B cell (primary cell): Measurements from ENCODE around the gene SNX22. TPM values are rescaled to one million over a fixed set of nuclear protein-coding genes. Genes with fewer than 3 reads are reported as not detected.
"Not testable (repeated sequence)": the region's sequence is repeated elsewhere in the genome, so short reads cannot be mapped to it uniquely, and the experiment has no call there.

Experiments
- ATAC-seq: fragments of 200-7000 bp; cut with Tn5 transposase; one replicate; pipeline ENCODE4 v1.10.0; 2021; ENCODE audit warnings: low read depth, mild to moderate bottlenecking, moderate number of reproducible peaks, moderate library complexity
- CTCF ChIA-PET: fragments of 350-600 bp; sonication (Branson Sonifier 250); formaldehyde crosslinking; loops from one replicate; lab custom pipeline; 2021; ENCODE audit warnings: antibody characterized with exemption, inconsistent platforms; lab: Charles Lee
- POLR2A ChIA-PET: fragments of 350-600 bp; sonication (Branson Sonifier 250); formaldehyde crosslinking; loops from one replicate; lab custom pipeline; 2021; ENCODE audit warnings: antibody characterized with exemption; lab: Charles Lee
- DNase-seq: peaks from one replicate; pipeline ENCODE4 v3.0.0; 2013
- H2AFZ ChIP-seq: 2 replicates; pipeline ENCODE4 v1.6.1; 2012; ENCODE audit warnings: mild to moderate bottlenecking, low read depth, low read length; ENCODE audit not compliant: insufficient read depth, poor library complexity, severe bottlenecking
- H3K27ac ChIP-seq, 2 donors: 1 replicate in 1 of 2; 2 replicates in 1 of 2; pipeline ENCODE4 v1.5.1; 2012 to 2013; ENCODE audit warnings: low read length in 2 of 2, mild to moderate bottlenecking in 2 of 2, moderate library complexity in 1 of 2
- H3K27me3 ChIP-seq, 4 experiments: fragments of 200-600 bp in 1 of 4; sonication (generic) in 1 of 4; replicated peaks in 1 of 4; 1 replicate in 2 of 4; 2 replicates in 2 of 4; pipeline versions ENCODE4 v1.6.1 to v1.7.0; 2013 to 2016; ENCODE audit warnings: low read length in 3 of 4, mild to moderate bottlenecking in 2 of 4, mixed read lengths in 1 of 4, moderate library complexity in 1 of 4; ENCODE audit not compliant: insufficient read depth in 4 of 4, control insufficient read depth in 3 of 4; ENCODE audit errors: control extremely low read depth in 1 of 4
- H3K36me3 ChIP-seq, 2 experiments: replicated peaks in 1 of 2; 1 replicate in 1 of 2; 2 replicates in 1 of 2; pipeline versions ENCODE4 v1.6.1 to v1.7.1; 2013; ENCODE audit warnings: low read length in 1 of 2; ENCODE audit not compliant: insufficient read depth in 2 of 2, control insufficient read depth in 1 of 2; ENCODE audit errors: control extremely low read depth in 1 of 2, extremely low read depth in 1 of 2
- H3K4me1 ChIP-seq, 2 donors: fragments of 200-600 bp in 1 of 2; sonication (generic) in 1 of 2; 1 replicate in 1 of 2; 2 replicates in 1 of 2; pipeline versions ENCODE4 v1.5.1 to v1.6.1; 2013 to 2017; ENCODE audit warnings: low read length in 2 of 2; ENCODE audit not compliant: control insufficient read depth in 2 of 2, insufficient read depth in 2 of 2
- H3K4me2 ChIP-seq: replicated peaks from 2 replicates; pipeline ENCODE3; 2012; ENCODE audit warnings: mild to moderate bottlenecking, low read depth, low read length; ENCODE audit not compliant: poor library complexity, severe bottlenecking
- H3K4me3 ChIP-seq, 5 experiments: fragments of 200-600 bp in 1 of 5; sonication (generic) in 1 of 5; 1 replicate in 3 of 5; 2 replicates in 2 of 5; pipeline versions ENCODE4 v1.5.1 to v1.7.0; 2011 to 2016; ENCODE audit warnings: low read length in 4 of 5, mild to moderate bottlenecking in 4 of 5, low read depth in 2 of 5, control low read depth in 1 of 5, moderate library complexity in 1 of 5; ENCODE audit not compliant: insufficient read depth in 1 of 5; ENCODE audit errors: control extremely low read depth in 1 of 5, extremely low read depth in 1 of 5
- H3K79me2 ChIP-seq: fragments of 200-600 bp; sonication (generic); one replicate; pipeline ENCODE4 v1.6.0; 2016; ENCODE audit warnings: low read length; ENCODE audit not compliant: control insufficient read depth, insufficient read depth
- H3K9ac ChIP-seq: fragments of 200-600 bp; sonication (generic); 2 replicates; pipeline ENCODE4 v1.6.1; 2017; ENCODE audit warnings: mild to moderate bottlenecking, low read length, moderate library complexity
- H3K9me3 ChIP-seq, 3 donors: one replicate each; pipeline versions ENCODE4 v1.6.1 to v1.7.1; 2013; ENCODE audit warnings: low read length in 2 of 3; ENCODE audit not compliant: control insufficient read depth in 2 of 3, insufficient read depth in 1 of 3; ENCODE audit errors: control extremely low read depth in 1 of 3
- H4K20me1 ChIP-seq: 2 replicates; pipeline ENCODE4 v1.6.0; 2012; ENCODE audit warnings: mild to moderate bottlenecking, low read length; ENCODE audit not compliant: insufficient read depth, control insufficient read depth, poor library complexity, severe bottlenecking
- H3K27ac Mint-ChIP-seq: one replicate; pipeline ENCODE4 v1.8.0; 2021; ENCODE audit warnings: mixed read lengths
- H3K27me3 Mint-ChIP-seq: one replicate; pipeline ENCODE4 v1.8.0; 2021; ENCODE audit warnings: mixed read lengths
- H3K4me1 Mint-ChIP-seq: one replicate; pipeline ENCODE4 v1.8.0; 2021; ENCODE audit warnings: mixed read lengths
- H3K4me3 Mint-ChIP-seq: one replicate; pipeline ENCODE4 v1.8.0; 2021; ENCODE audit warnings: mixed read lengths
- H3K9me3 Mint-ChIP-seq: one replicate; pipeline ENCODE4 v1.8.0; 2022; ENCODE audit warnings: mixed read lengths; ENCODE audit not compliant: insufficient read depth
- EZH2 ChIP-seq: IDR thresholded peaks from 2 replicates; pipeline ENCODE4 v1.6.1; 2012; ENCODE audit warnings: borderline replicate concordance, low read depth, mild to moderate bottlenecking, moderate library complexity, low read length; ENCODE audit not compliant: insufficient read depth, poor library complexity, severe bottlenecking
- WGBS: methylation state at CpG from one replicate; pipeline ENCODE4 v1.1.5; 2013; ENCODE audit warnings: missing lambda C conversion rate; ENCODE audit not compliant: insufficient coverage; 5-methylcytosine and 5-hydroxymethylcytosine counted together
- intact Hi-C: fragments of 100-400 bp; cut with micrococcal nuclease; formaldehyde crosslinking; loops from one replicate; pipeline ENCODE4 v1.10.0; 2022
- polyA plus RNA-seq: library from polyadenylated mRNA; depleted of rRNA; stranded (reverse); fragments of >200 nt; gene quantifications from 2 replicates; pipeline ENCODE4 v1.2.3, GENCODE V29; 2012
- total RNA-seq, 2 donors: library from RNA; stranded (reverse); fragments of 120-200 nt in 1 of 2; gene quantifications; 1 replicate in 1 of 2; 2 replicates in 1 of 2; pipeline versions ENCODE4 v1.2.3 to v1.2.4, GENCODE V29; 2013 to 2022
- TF ChIP-seq, protein P1 (sequence below): fragments of 200-600 bp; IDR thresholded peaks from one replicate; pipeline ENCODE4 v1.8.0; 2022; ENCODE audit warnings: antibody characterized with exemption, mild to moderate bottlenecking

The SNX22 gene
- total and polyA plus RNA-seq, 2 donors (not counting 1 experiment from before 2014, with no cell fraction given), result 44.9 to 305 TPM

DNA sequence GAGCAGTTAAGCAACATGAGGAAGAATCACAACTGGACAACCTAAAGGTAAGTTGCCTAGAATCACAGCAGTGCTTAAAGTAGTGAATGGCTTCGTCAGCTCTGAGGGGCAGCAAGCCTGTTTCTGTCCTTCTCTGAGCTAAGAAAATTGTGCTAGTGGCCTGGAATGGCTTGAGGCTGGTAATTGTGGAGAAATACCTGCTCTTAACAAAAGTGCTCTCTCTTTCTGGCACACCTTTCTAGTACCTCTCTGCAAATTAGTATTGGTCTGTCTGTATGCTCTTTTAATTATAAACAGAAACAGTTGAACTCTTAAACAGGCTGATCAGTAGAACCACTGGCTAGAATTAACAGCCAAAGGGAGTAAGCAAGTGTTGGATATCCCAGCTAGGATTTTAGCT is 44.2 kb upstream of the SNX22 start:
- peaks cover 46% of the 10 kb centered on the region for H4K20me1 ChIP-seq
- intact Hi-C loops, result no loop called here
- H3K27ac ChIP-seq, result peak overlapping the region in 1 of 2 donors; percentile 23
- ATAC-seq (no peak), DNase-seq (no peak)
- H3K4me1 Mint-ChIP-seq, result peaks cover 59% of the 10 kb centered on the region
- H3K27me3 Mint-ChIP-seq, result no peaks in the 10 kb centered on the region
- peaks cover 0 to 1% (median 0%) of the 10 kb centered on the region in 3 donors for H3K9me3 ChIP-seq
- WGBS, result no CpG with 5 or more reads among the region's 1 CpG
- peaks cover 93% of the 10 kb centered on the region for H3K79me2 ChIP-seq
- H3K4me3 Mint-ChIP-seq, result no peak overlapping the region
- ChIA-PET CTCF (no interaction called here), POLR2A (no interaction called here)
- no peaks in the 10 kb centered on the region for H3K27me3 ChIP-seq
- H3K4me2 ChIP-seq, result no peak overlapping the region
- H3K9me3 Mint-ChIP-seq, result no peaks in the 10 kb centered on the region
- no peak overlapping the region for H3K4me3 ChIP-seq
- H3K4me1 ChIP-seq, result peaks cover 36 to 47% of the 10 kb centered on the region in 2 donors
- TF ChIP-seq EZH2, result no peak
- TF ChIP-seq, protein P1, sequence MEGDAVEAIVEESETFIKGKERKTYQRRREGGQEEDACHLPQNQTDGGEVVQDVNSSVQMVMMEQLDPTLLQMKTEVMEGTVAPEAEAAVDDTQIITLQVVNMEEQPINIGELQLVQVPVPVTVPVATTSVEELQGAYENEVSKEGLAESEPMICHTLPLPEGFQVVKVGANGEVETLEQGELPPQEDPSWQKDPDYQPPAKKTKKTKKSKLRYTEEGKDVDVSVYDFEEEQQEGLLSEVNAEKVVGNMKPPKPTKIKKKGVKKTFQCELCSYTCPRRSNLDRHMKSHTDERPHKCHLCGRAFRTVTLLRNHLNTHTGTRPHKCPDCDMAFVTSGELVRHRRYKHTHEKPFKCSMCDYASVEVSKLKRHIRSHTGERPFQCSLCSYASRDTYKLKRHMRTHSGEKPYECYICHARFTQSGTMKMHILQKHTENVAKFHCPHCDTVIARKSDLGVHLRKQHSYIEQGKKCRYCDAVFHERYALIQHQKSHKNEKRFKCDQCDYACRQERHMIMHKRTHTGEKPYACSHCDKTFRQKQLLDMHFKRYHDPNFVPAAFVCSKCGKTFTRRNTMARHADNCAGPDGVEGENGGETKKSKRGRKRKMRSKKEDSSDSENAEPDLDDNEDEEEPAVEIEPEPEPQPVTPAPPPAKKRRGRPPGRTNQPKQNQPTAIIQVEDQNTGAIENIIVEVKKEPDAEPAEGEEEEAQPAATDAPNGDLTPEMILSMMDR, result no peak
- peaks cover 6% of the 10 kb centered on the region in 2 experiments for H3K36me3 ChIP-seq
- H2AFZ ChIP-seq, result no peak overlapping the region
- no peak overlapping the region for H3K27ac Mint-ChIP-seq
- no peak overlapping the region for H3K9ac ChIP-seq

DNA sequence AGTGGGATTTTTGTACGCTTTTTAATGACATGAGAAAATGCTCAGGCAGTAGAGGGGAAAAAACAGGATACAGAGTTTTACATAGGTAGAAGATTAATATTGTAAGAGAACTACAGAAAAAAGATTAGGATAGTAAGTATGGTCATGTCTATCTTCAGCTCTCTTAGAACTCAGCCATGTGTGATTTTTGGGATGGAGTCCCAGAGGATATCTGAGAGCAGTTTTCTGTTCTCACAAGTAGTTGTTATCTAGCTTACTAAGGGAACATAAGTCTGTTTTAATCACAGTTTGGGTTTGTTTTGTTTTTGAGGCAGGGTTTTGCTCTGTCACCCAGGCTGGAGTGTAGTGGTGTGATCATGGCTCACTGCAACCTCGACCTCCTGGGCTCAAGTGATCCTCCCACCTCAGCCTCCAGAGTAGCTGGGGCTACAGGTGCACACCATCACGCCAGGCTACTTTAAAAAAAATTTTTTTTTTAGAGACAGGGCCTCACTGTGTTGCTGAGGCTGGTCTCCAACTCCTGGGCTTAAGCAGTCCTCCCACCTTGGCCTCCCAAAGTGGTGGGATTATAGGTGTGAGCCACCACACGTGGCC is 41.3 kb upstream of the SNX22 start:
- Histone ChIP-seq H3K4me1 (peaks cover 44 to 46% of the 10 kb centered on the region in 2 donors), H3K9ac (peak overlapping the region; percentile 42), H3K36me3 (peaks cover 12 to 34% of the 10 kb centered on the region in 2 experiments), H3K4me2 (peak overlapping the region; percentile 65), H3K79me2 (peaks cover 91% of the 10 kb centered on the region), H4K20me1 (peaks cover 22% of the 10 kb centered on the region), H3K27ac (peak overlapping the region; percentile 83 to 92), H2AFZ (peak overlapping the region; percentile 30)
- DNase-seq, H3K27me3 Mint-ChIP-seq, H3K9me3 ChIP-seq, ATAC-seq, H3K4me3 ChIP-seq, H3K27me3 ChIP-seq, H3K9me3 Mint-ChIP-seq: not testable (repeated sequence)
- CTCF ChIA-PET, result interaction anchor here (1.1 to 1.5 kb wide), 3 partner anchors 12 to 42 kb away, joined by 3 to 5 read pairs (median 4); partner anchors contain the start of gene CIAO2A
- WGBS, result 88% methylated on average over 2 of the region's 4 CpGs
- peak overlapping the region; percentile 68 for H3K4me3 Mint-ChIP-seq
- intact Hi-C loops, result loop anchor here (2.0 kb wide), 1 partner anchor 17 kb away; the partner anchor contains the start of gene CIAO2A
- H3K4me1 Mint-ChIP-seq, result peaks cover 60% of the 10 kb centered on the region
- POLR2A ChIA-PET, result interaction anchor here (0.6 to 1.1 kb wide), 2 partner anchors 11 to 16 kb away, joined by 3 to 4 read pairs; partner anchors contain the start of gene CIAO2A
- H3K27ac Mint-ChIP-seq, result peak overlapping the region; percentile 78
